Liver (tissue), 9 donors: ENCODE results near the gene C3orf20. TPM values are rescaled to one million over a fixed set of nuclear protein-coding genes. Genes with fewer than 3 reads are reported as not detected.
A peak's percentile ranks its signal among the peaks of the same experiment; 100 is the strongest.

Source experiments
- DNase-seq: peaks from one replicate; pipeline ENCODE4 v3.0.0-alpha.2; 2017; ENCODE audit warnings: low spot score
- H3K27ac ChIP-seq, 2 donors: one replicate each; pipeline ENCODE4 v1.7.0; 2013; ENCODE audit warnings: inconsistent platforms in 2 of 2, low read length in 2 of 2, control low read depth in 1 of 2, low read depth in 1 of 2, mild to moderate bottlenecking in 1 of 2
- H3K27me3 ChIP-seq, 4 donors: one replicate each; pipeline versions ENCODE4 v1.6.1 to v1.7.0; 2013; ENCODE audit warnings: low read length in 3 of 4, inconsistent platforms in 1 of 4, mild to moderate bottlenecking in 1 of 4, moderate library complexity in 1 of 4; ENCODE audit not compliant: control insufficient read depth in 4 of 4, insufficient read depth in 4 of 4
- H3K36me3 ChIP-seq, 4 donors: one replicate each; pipeline versions ENCODE4 v1.6.1 to v1.7.0; 2013; ENCODE audit warnings: low read length in 3 of 4, mild to moderate bottlenecking in 3 of 4, low read depth in 1 of 4, moderate library complexity in 1 of 4; ENCODE audit not compliant: control insufficient read depth in 4 of 4, insufficient read depth in 3 of 4
- H3K4me1 ChIP-seq, 4 donors: one replicate each; pipeline versions ENCODE4 v1.6.1 to v1.7.0; 2013; ENCODE audit warnings: low read length in 3 of 4, mild to moderate bottlenecking in 3 of 4, moderate library complexity in 1 of 4; ENCODE audit not compliant: control insufficient read depth in 4 of 4, insufficient read depth in 4 of 4
- H3K4me3 ChIP-seq, 3 donors: one replicate each; pipeline versions ENCODE4 v1.6.1 to v1.7.0; 2013; ENCODE audit warnings: low read length in 3 of 3, control low read depth in 1 of 3, low read depth in 1 of 3, mild to moderate bottlenecking in 1 of 3
- H3K9ac ChIP-seq, 2 donors: one replicate each; pipeline ENCODE4 v1.7.0; 2013; ENCODE audit warnings: low read length in 2 of 2, mild to moderate bottlenecking in 2 of 2, moderate library complexity in 2 of 2, control low read depth in 1 of 2, low read depth in 1 of 2
- H3K9me3 ChIP-seq, 4 donors: one replicate each; pipeline versions ENCODE4 v1.6.1 to v1.7.0; 2013; ENCODE audit warnings: low read length in 3 of 4; ENCODE audit not compliant: control insufficient read depth in 4 of 4
- EGR1 ChIP-seq, 2 donors: IDR thresholded peaks; 2 replicates each; pipeline ENCODE4 v1.6.1; 2016 to 2018; ENCODE audit warnings: antibody characterized with exemption in 2 of 2, low read depth in 2 of 2
- FOXA1 ChIP-seq: IDR thresholded peaks from 2 replicates; pipeline ENCODE4 v1.6.1; 2016; ENCODE audit warnings: antibody characterized with exemption
- FOXA2 ChIP-seq: IDR thresholded peaks from 2 replicates; pipeline ENCODE4 v1.6.1; 2016; ENCODE audit warnings: antibody characterized with exemption
- GABPA ChIP-seq, 2 donors: IDR thresholded peaks in 1 of 2; conservative IDR thresholded peaks in 1 of 2; 2 replicates each; pipeline ENCODE4 v1.6.1; 2016; ENCODE audit warnings: antibody characterized with exemption in 2 of 2, mild to moderate bottlenecking in 1 of 2, moderate library complexity in 1 of 2
- HNF4A ChIP-seq, 2 donors: conservative IDR thresholded peaks; 2 replicates each; pipeline ENCODE4 v1.6.1; 2016; ENCODE audit warnings: antibody characterized with exemption in 2 of 2, mild to moderate bottlenecking in 2 of 2
- JUND ChIP-seq, 2 donors: IDR thresholded peaks; 2 replicates each; pipeline ENCODE4 v1.6.1; 2016; ENCODE audit warnings: antibody characterized with exemption in 2 of 2
- NR2F2 ChIP-seq: IDR thresholded peaks from 2 replicates; pipeline ENCODE4 v1.6.1; 2016; ENCODE audit warnings: antibody characterized with exemption
- RAD21 ChIP-seq, 2 donors: IDR thresholded peaks; 2 replicates each; pipeline ENCODE4 v1.6.1; 2016; ENCODE audit warnings: antibody characterized with exemption in 2 of 2, mild to moderate bottlenecking in 2 of 2
- RXRA ChIP-seq, 2 donors: IDR thresholded peaks; 2 replicates each; pipeline ENCODE4 v1.6.1; 2017 to 2018; ENCODE audit warnings: antibody characterized with exemption in 2 of 2, mild to moderate bottlenecking in 1 of 2
- SP1 ChIP-seq: IDR thresholded peaks from 2 replicates; pipeline ENCODE4 v1.6.1; 2018; ENCODE audit warnings: antibody characterized with exemption, mild to moderate bottlenecking
- TAF1 ChIP-seq: conservative IDR thresholded peaks from 2 replicates; pipeline ENCODE4 v1.6.1; 2016; ENCODE audit warnings: antibody characterized with exemption, mild to moderate bottlenecking
- YY1 ChIP-seq: IDR thresholded peaks from 2 replicates; pipeline ENCODE4 v1.6.1; 2016; ENCODE audit warnings: antibody characterized with exemption, mild to moderate bottlenecking
- ZBTB33 ChIP-seq: IDR thresholded peaks from 2 replicates; pipeline ENCODE4 v1.6.1; 2016; ENCODE audit warnings: antibody characterized with exemption
- WGBS: extraction: QIAGEN DNeasy Blood & Tissue Kit; methylation state at CpG from one replicate; pipeline ENCODE4 v1.1.7; 2013; 5-methylcytosine and 5-hydroxymethylcytosine counted together
- polyA plus RNA-seq, 2 donors: library from polyadenylated mRNA; stranded (reverse) in 1 of 2; unstranded in 1 of 2; fragments of 200-250 nt in 1 of 2; fragments of >200 nt in 1 of 2; fragmentation: Nextera tagmentation in 1 of 2; extraction: Ambion mirVana in 1 of 2; gene quantifications; one replicate each; pipeline versions ENCODE4 v1.2.1 to v1.2.3, GENCODE V29; 2013 to 2015
- total RNA-seq, 2 donors: library from RNA; depleted of rRNA; stranded (reverse); fragments of >200 nt; gene quantifications; one replicate each; pipeline ENCODE4 v1.2.3, GENCODE V29; 2014
- TF ChIP-seq, protein P1 (sequence below): IDR thresholded peaks from 2 replicates; pipeline ENCODE4 v1.6.1; 2016; ENCODE audit warnings: antibody characterized with exemption, mild to moderate bottlenecking
- TF ChIP-seq, protein P2 (sequence below): IDR thresholded peaks from 2 replicates; pipeline ENCODE4 v1.6.1; 2016; ENCODE audit warnings: antibody characterized with exemption
- donor health status: healthy.
- donor health status: healthy.
- donor health status: healthy.
- donor health status: healthy.
- donor health status: healthy.

The C3orf20 gene
- total and polyA plus RNA-seq, 4 donors: 0.05 to 0.08 TPM; not detected in 2

GRCh38 chr3:14801031-14801430 lies 126.1 kb downstream of the C3orf20 start:
- H3K27me3 ChIP-seq: no peaks in the 10 kb centered on the region
- H3K9ac ChIP-seq: no peak overlapping the region
- H3K27ac ChIP-seq: no peak overlapping the region
- peaks cover 10 to 31% (median 22%) of the 10 kb centered on the region in 4 donors for H3K4me1 ChIP-seq
- H3K4me3 ChIP-seq: no peak overlapping the region
- TF ChIP-seq GABPA (IDR thresholded peaks at IDR 0.05 in 1 of 2, conservative IDR thresholded peaks at IDR 0.05 in 1 of 2): no peak
- no peak for TF ChIP-seq TAF1
- TF ChIP-seq NR2F2: no peak
- no peak for TF ChIP-seq JUND (IDR thresholded peaks at IDR 0.05)
- no peak for TF ChIP-seq RXRA (IDR thresholded peaks at IDR 0.05)
- no peak for TF ChIP-seq FOXA1
- TF ChIP-seq, protein P1, sequence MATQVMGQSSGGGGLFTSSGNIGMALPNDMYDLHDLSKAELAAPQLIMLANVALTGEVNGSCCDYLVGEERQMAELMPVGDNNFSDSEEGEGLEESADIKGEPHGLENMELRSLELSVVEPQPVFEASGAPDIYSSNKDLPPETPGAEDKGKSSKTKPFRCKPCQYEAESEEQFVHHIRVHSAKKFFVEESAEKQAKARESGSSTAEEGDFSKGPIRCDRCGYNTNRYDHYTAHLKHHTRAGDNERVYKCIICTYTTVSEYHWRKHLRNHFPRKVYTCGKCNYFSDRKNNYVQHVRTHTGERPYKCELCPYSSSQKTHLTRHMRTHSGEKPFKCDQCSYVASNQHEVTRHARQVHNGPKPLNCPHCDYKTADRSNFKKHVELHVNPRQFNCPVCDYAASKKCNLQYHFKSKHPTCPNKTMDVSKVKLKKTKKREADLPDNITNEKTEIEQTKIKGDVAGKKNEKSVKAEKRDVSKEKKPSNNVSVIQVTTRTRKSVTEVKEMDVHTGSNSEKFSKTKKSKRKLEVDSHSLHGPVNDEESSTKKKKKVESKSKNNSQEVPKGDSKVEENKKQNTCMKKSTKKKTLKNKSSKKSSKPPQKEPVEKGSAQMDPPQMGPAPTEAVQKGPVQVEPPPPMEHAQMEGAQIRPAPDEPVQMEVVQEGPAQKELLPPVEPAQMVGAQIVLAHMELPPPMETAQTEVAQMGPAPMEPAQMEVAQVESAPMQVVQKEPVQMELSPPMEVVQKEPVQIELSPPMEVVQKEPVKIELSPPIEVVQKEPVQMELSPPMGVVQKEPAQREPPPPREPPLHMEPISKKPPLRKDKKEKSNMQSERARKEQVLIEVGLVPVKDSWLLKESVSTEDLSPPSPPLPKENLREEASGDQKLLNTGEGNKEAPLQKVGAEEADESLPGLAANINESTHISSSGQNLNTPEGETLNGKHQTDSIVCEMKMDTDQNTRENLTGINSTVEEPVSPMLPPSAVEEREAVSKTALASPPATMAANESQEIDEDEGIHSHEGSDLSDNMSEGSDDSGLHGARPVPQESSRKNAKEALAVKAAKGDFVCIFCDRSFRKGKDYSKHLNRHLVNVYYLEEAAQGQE: no peak
- TF ChIP-seq EGR1 (IDR thresholded peaks at IDR 0.05; ENCODE audit: low read depth in 2 of 2): no peak
- TF ChIP-seq SP1: no peak
- TF ChIP-seq YY1: no peak
- TF ChIP-seq HNF4A (conservative IDR thresholded peaks at IDR 0.05): no peak
- no peak for TF ChIP-seq RAD21 (IDR thresholded peaks at IDR 0.05)
- TF ChIP-seq, protein P2, sequence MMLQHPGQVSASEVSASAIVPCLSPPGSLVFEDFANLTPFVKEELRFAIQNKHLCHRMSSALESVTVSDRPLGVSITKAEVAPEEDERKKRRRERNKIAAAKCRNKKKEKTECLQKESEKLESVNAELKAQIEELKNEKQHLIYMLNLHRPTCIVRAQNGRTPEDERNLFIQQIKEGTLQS: no peak
- TF ChIP-seq ZBTB33: no peak
- no peaks in the 10 kb centered on the region for H3K9me3 ChIP-seq
- no peaks in the 10 kb centered on the region for H3K36me3 ChIP-seq
- WGBS: 96% methylated on average over 9 of the region's 9 CpGs
- DNase-seq: no peak

GRCh38 chr3:14801668-14802380 lies 126.9 kb downstream of the C3orf20 start:
- Histone ChIP-seq H3K4me3 (no peak overlapping the region), H3K4me1 (peaks cover 10 to 31% (median 23%) of the 10 kb centered on the region in 4 donors), H3K36me3 (no peaks in the 10 kb centered on the region), H3K9me3 (no peaks in the 10 kb centered on the region), H3K27ac (peak overlapping the region; percentile 58 to 61), H3K27me3 (no peaks in the 10 kb centered on the region), H3K9ac (no peak overlapping the region)
- 69% methylated on average over 10 of the region's 10 CpGs for WGBS
- no peak for DNase-seq
- TF ChIP-seq, protein P1: no peak
- TF ChIP-seq TAF1 (peak; percentile 21), FOXA2 (no peak), NR2F2 (no peak)
